Neural crest cell (in vitro differentiated cells): ENCODE results near the gene IGLL5. TPM values are rescaled to one million over a fixed set of nuclear protein-coding genes. Genes with fewer than 3 reads are reported as not detected.

Experiments used
- DNase-seq: peaks from one replicate; pipeline ENCODE4 v3.0.0; 2021; ENCODE audit warnings: low read depth, mixed read lengths, low spot score
- H3K27ac Mint-ChIP-seq: one replicate; pipeline ENCODE4 v1.8.0; 2021; ENCODE audit warnings: mild to moderate bottlenecking, mixed read lengths; ENCODE audit not compliant: unreplicated experiment
- H3K27me3 Mint-ChIP-seq: 2 replicates; pipeline ENCODE4 v1.8.0; 2021; ENCODE audit warnings: low read depth, mild to moderate bottlenecking, mixed read lengths
- H3K36me3 Mint-ChIP-seq: 2 replicates; pipeline ENCODE4 v1.8.0; 2021; ENCODE audit warnings: low read depth, mild to moderate bottlenecking, mixed read lengths
- H3K4me1 Mint-ChIP-seq: 2 replicates; pipeline ENCODE4 v1.8.0; 2021; ENCODE audit warnings: mixed read lengths
- H3K4me3 Mint-ChIP-seq: one replicate; pipeline ENCODE4 v1.8.0; 2021; ENCODE audit warnings: mild to moderate bottlenecking, mixed read lengths
- H3K9me3 Mint-ChIP-seq: 2 replicates; pipeline ENCODE4 v1.8.0; 2021; ENCODE audit warnings: mixed read lengths
- CTCF ChIP-seq: fragments of 200-600 bp; sonication (generic); conservative IDR thresholded peaks from 2 replicates; pipeline ENCODE4 v1.5.0; 2021; ENCODE audit warnings: antibody characterized with exemption, mild to moderate bottlenecking
- total RNA-seq: library from RNA; stranded (reverse); gene quantifications from 2 replicates; pipeline ENCODE4 v1.2.1, GENCODE V29; 2021

IGLL5 gene
- total RNA-seq, 1 donor from 2014 or later, result not detected

- no peak for DNase-seq
- no peaks in the 10 kb centered on the region for H3K4me1 Mint-ChIP-seq
Measured at GRCh38 chr22:22842085-22842484, 45.5 kb upstream of the IGLL5 start.

GRCh38 chr22:22843848-22844247, 43.8 kb upstream of the IGLL5 start:
- H3K4me1 Mint-ChIP-seq, result no peaks in the 10 kb centered on the region
- no peak overlapping the region for H3K27ac Mint-ChIP-seq
- H3K36me3 Mint-ChIP-seq, result no peaks in the 10 kb centered on the region
- peaks cover 3% of the 10 kb centered on the region for H3K9me3 Mint-ChIP-seq
- peaks cover 90% of the 10 kb centered on the region for H3K27me3 Mint-ChIP-seq
- DNase-seq, result no peak
- no peak overlapping the region for H3K4me3 Mint-ChIP-seq
- no peak for TF ChIP-seq CTCF

More at GRCh38 chr22:22842085-22842484, 45.5 kb upstream of the IGLL5 start:
- no peaks in the 10 kb centered on the region for H3K36me3 Mint-ChIP-seq
- H3K4me3 Mint-ChIP-seq, result no peak overlapping the region
- H3K27ac Mint-ChIP-seq, result no peak overlapping the region
- TF ChIP-seq CTCF, result no peak
- peaks cover 3% of the 10 kb centered on the region for H3K9me3 Mint-ChIP-seq
- peaks cover 87% of the 10 kb centered on the region for H3K27me3 Mint-ChIP-seq

GRCh38 chr22:22847241-22847640, 40.4 kb upstream of the IGLL5 start:
- Mint-ChIP-seq H3K4me3 (no peak overlapping the region), H3K27me3 (peaks cover 76% of the 10 kb centered on the region), H3K9me3 (no peaks in the 10 kb centered on the region), H3K4me1 (no peaks in the 10 kb centered on the region), H3K36me3 (no peaks in the 10 kb centered on the region), H3K27ac (no peak overlapping the region)
- DNase-seq, result no peak
- no peak for TF ChIP-seq CTCF

- no peaks in the 10 kb centered on the region for H3K9me3 Mint-ChIP-seq
- no peaks in the 10 kb centered on the region for H3K36me3 Mint-ChIP-seq
- peaks cover 78% of the 10 kb centered on the region for H3K27me3 Mint-ChIP-seq
- DNase-seq, result peak; percentile 71
- peak; percentile 92 for TF ChIP-seq CTCF
- no peak overlapping the region for H3K27ac Mint-ChIP-seq
- H3K4me1 Mint-ChIP-seq, result no peaks in the 10 kb centered on the region
- no peak overlapping the region for H3K4me3 Mint-ChIP-seq
Measured at GRCh38 chr22:22848364-22848866, 39.2 kb upstream of the IGLL5 start.

GRCh38 chr22:22849640-22850610, 37.7 kb upstream of the IGLL5 start:
- H3K9me3 Mint-ChIP-seq, result no peaks in the 10 kb centered on the region
- no peak overlapping the region for H3K4me3 Mint-ChIP-seq
- no peaks in the 10 kb centered on the region for H3K4me1 Mint-ChIP-seq
- H3K36me3 Mint-ChIP-seq, result no peaks in the 10 kb centered on the region
- H3K27me3 Mint-ChIP-seq, result peaks cover 80% of the 10 kb centered on the region
- no peak for DNase-seq
- no peak for TF ChIP-seq CTCF
- no peak overlapping the region for H3K27ac Mint-ChIP-seq
